Hepatocyte (in vitro differentiated cells): ENCODE results near the gene SCTR. TPM values are rescaled to one million over a fixed set of nuclear protein-coding genes. Genes with fewer than 3 reads are reported as not detected.

Experiments used
- DNase-seq: peaks from one replicate; pipeline ENCODE4 v3.0.0-alpha.2; 2016; ENCODE audit warnings: low spot score
- H2AFZ ChIP-seq: fragments of 200-600 bp; sonication (generic); 2 replicates; pipeline ENCODE4 v1.6.0; 2016; ENCODE audit warnings: antibody characterized with exemption, mild to moderate bottlenecking
- H3K27ac ChIP-seq: fragments of 200-600 bp; sonication (generic); 2 replicates; pipeline ENCODE4 v1.5.1; 2016; ENCODE audit warnings: mild to moderate bottlenecking
- H3K27me3 ChIP-seq: fragments of 200-600 bp; sonication (generic); 2 replicates; pipeline ENCODE4 v1.6.1; 2016
- H3K36me3 ChIP-seq: fragments of 200-600 bp; sonication (generic); replicated peaks from 2 replicates; pipeline ENCODE4 v1.5.1; 2016; ENCODE audit warnings: low read depth; ENCODE audit not compliant: insufficient read depth
- H3K4me1 ChIP-seq: fragments of 200-600 bp; sonication (generic); 2 replicates; pipeline ENCODE4 v1.5.1; 2016; ENCODE audit warnings: mild to moderate bottlenecking, moderate library complexity; ENCODE audit not compliant: insufficient read depth
- H3K4me2 ChIP-seq: fragments of 200-600 bp; sonication (generic); 2 replicates; pipeline ENCODE4 v1.6.0; 2016
- H3K4me3 ChIP-seq: fragments of 200-600 bp; sonication (generic); 2 replicates; pipeline ENCODE4 v1.5.1; 2016; ENCODE audit warnings: mild to moderate bottlenecking
- H3K79me2 ChIP-seq: fragments of 200-600 bp; sonication (generic); 2 replicates; pipeline ENCODE4 v1.6.0; 2017; ENCODE audit warnings: mild to moderate bottlenecking
- H3K9me2 ChIP-seq: fragments of 200-600 bp; sonication (generic); replicated peaks from 2 replicates; pipeline ENCODE4 v1.6.0; 2017; ENCODE audit warnings: mild to moderate bottlenecking; ENCODE audit not compliant: insufficient read depth
- H3K9me3 ChIP-seq: fragments of 200-600 bp; sonication (generic); 2 replicates; pipeline ENCODE4 v1.5.1; 2016; ENCODE audit warnings: low read depth, mild to moderate bottlenecking
- H4K20me1 ChIP-seq: fragments of 200-600 bp; sonication (generic); 2 replicates; pipeline ENCODE4 v1.6.0; 2016; ENCODE audit warnings: mild to moderate bottlenecking; ENCODE audit not compliant: insufficient read depth, poor library complexity, severe bottlenecking
- EZH2 ChIP-seq: fragments of 200-600 bp; sonication (generic); IDR thresholded peaks from 2 replicates; pipeline ENCODE4 v1.6.1; 2016; ENCODE audit warnings: antibody characterized with exemption, mild to moderate bottlenecking, borderline replicate concordance
- EZH2phosphoT487 ChIP-seq: fragments of 200-600 bp; sonication (generic); IDR thresholded peaks from one replicate; pipeline ENCODE4 v1.6.1; 2018; ENCODE audit warnings: antibody characterized with exemption, mild to moderate bottlenecking, low read depth, moderate library complexity; ENCODE audit not compliant: unreplicated experiment, severe bottlenecking
- WGBS: methylation state at CpG from one replicate; pipeline ENCODE4 v1.1.6; 2016; ENCODE audit warnings: low lambda C conversion rate; ENCODE audit errors: missing lambda C conversion rate; 5-methylcytosine and 5-hydroxymethylcytosine counted together
- polyA plus RNA-seq: library from polyadenylated mRNA; unstranded; fragments of >200 nt; fragmentation: Nextera tagmentation; extraction: Ambion mirVana; gene quantifications from 2 replicates; pipeline ENCODE4 v1.2.1, GENCODE V29; 2016
- total RNA-seq: library from RNA; depleted of rRNA; stranded (reverse); fragments of >200 nt; gene quantifications from 2 replicates; pipeline ENCODE4 v1.2.3, GENCODE V29; 2014
- TF ChIP-seq, protein P1 (sequence below): fragments of 200-600 bp; sonication (generic); IDR thresholded peaks from 2 replicates; pipeline ENCODE4 v1.5.1; 2016; ENCODE audit warnings: antibody characterized with exemption, mild to moderate bottlenecking; ENCODE audit not compliant: poor library complexity

Gene SCTR
- total and polyA plus RNA-seq, 2 experiments from 2014 or later: 1.7 to 4.3 TPM

DNA sequence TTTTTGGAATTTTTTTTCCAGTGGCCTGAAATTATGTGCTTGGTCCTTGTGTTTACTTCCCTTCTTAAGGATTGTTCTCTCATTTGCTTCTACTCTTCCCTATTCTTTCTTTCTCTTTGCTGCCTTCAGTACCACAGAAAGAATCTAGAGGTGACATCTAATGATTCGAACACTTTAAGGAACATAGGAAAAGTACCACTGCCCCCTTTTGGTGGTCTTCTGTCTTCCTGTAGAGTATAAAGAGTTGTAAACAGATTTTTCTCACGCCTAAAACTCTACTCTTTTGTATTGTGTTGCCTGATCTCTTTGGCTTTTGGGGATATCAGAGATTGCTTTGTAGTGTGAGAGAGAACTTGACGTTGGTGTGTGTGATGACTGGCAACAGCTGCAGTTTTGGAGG is 7.0 kb upstream of the SCTR start:
- Histone ChIP-seq H4K20me1 (no peaks in the 10 kb centered on the region), H3K4me2 (no peak overlapping the region), H3K36me3 (no peaks in the 10 kb centered on the region), H2AFZ (no peak overlapping the region), H3K9me2 (no peaks in the 10 kb centered on the region), H3K4me1 (no peaks in the 10 kb centered on the region), H3K4me3 (no peak overlapping the region), H3K27me3 (no peaks in the 10 kb centered on the region), H3K9me3 (peaks cover 11% of the 10 kb centered on the region), H3K79me2 (no peaks in the 10 kb centered on the region), H3K27ac (no peak overlapping the region)
- 57% methylated on average over 3 of the region's 3 CpGs for WGBS
- TF ChIP-seq, protein P1, sequence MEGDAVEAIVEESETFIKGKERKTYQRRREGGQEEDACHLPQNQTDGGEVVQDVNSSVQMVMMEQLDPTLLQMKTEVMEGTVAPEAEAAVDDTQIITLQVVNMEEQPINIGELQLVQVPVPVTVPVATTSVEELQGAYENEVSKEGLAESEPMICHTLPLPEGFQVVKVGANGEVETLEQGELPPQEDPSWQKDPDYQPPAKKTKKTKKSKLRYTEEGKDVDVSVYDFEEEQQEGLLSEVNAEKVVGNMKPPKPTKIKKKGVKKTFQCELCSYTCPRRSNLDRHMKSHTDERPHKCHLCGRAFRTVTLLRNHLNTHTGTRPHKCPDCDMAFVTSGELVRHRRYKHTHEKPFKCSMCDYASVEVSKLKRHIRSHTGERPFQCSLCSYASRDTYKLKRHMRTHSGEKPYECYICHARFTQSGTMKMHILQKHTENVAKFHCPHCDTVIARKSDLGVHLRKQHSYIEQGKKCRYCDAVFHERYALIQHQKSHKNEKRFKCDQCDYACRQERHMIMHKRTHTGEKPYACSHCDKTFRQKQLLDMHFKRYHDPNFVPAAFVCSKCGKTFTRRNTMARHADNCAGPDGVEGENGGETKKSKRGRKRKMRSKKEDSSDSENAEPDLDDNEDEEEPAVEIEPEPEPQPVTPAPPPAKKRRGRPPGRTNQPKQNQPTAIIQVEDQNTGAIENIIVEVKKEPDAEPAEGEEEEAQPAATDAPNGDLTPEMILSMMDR: peak; percentile 2
- TF ChIP-seq EZH2 (no peak), EZH2phosphoT487 (no peak)
- no peak for DNase-seq

DNA sequence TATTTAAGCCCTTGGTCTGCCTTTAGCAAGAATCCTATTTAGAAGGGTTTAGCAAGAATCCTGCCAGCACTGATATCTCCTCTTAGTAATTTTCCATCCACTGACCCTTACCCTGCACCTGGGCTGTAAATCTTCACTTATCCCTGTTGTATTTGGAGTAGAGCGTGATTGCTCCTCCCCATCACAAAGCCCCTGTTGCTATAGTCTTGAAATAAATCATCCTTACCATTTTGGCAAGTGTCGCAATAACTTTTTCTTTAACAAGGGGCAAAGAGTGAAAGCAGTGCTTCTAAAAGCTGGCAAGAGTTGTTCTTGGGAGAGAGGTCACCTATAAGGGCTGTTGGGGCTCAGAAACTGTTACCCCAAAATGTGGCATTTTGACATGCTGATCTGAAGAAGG is 3.7 kb upstream of the SCTR start:
- Histone ChIP-seq H3K27me3 (peaks cover 27% of the 10 kb centered on the region), H3K4me3 (no peak overlapping the region), H4K20me1 (no peaks in the 10 kb centered on the region), H2AFZ (no peak overlapping the region), H3K4me1 (no peaks in the 10 kb centered on the region), H3K36me3 (no peaks in the 10 kb centered on the region), H3K79me2 (no peaks in the 10 kb centered on the region), H3K9me2 (no peaks in the 10 kb centered on the region), H3K4me2 (no peak overlapping the region), H3K27ac (peak overlapping the region; percentile 13), H3K9me3 (peaks cover 9% of the 10 kb centered on the region)
- DNase-seq: no peak
- 56% methylated on average over 2 of the region's 2 CpGs for WGBS
- TF ChIP-seq EZH2phosphoT487 (no peak), EZH2 (no peak)

DNA sequence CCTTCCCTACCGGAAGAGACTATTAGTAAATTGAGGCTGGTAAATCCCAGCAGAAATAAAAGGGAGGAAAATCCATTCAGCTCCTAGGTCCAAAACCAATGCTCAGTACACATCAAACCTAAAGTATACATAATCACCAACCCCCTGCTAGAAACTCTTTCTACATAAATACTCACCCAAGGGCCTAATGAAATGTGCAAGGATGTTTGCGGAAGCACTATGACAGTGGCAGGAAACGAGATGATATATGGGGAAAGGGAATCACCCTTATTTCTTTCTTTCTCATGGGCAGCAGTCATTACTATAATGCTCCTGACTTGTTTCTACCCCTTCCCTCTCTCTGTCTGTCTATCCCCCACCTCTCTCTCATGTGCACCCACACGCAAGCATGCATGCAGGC is 1.3 kb upstream of the SCTR start:
- no peaks in the 10 kb centered on the region for H3K79me2 ChIP-seq
- H3K9me2 ChIP-seq: no peaks in the 10 kb centered on the region
- H4K20me1 ChIP-seq: no peaks in the 10 kb centered on the region
- no peaks in the 10 kb centered on the region for H3K9me3 ChIP-seq
- peaks cover 37% of the 10 kb centered on the region for H3K27me3 ChIP-seq
- no peaks in the 10 kb centered on the region for H3K36me3 ChIP-seq
- no peaks in the 10 kb centered on the region for H3K4me1 ChIP-seq
- no peak overlapping the region for H3K4me3 ChIP-seq
- TF ChIP-seq, protein P1: no peak
- TF ChIP-seq EZH2 (no peak), EZH2phosphoT487 (no peak)
- no peak overlapping the region for H2AFZ ChIP-seq
- WGBS: 86% methylated on average over 4 of the region's 4 CpGs
- H3K27ac ChIP-seq: no peak overlapping the region
- H3K4me2 ChIP-seq: no peak overlapping the region
- DNase-seq: no peak

DNA sequence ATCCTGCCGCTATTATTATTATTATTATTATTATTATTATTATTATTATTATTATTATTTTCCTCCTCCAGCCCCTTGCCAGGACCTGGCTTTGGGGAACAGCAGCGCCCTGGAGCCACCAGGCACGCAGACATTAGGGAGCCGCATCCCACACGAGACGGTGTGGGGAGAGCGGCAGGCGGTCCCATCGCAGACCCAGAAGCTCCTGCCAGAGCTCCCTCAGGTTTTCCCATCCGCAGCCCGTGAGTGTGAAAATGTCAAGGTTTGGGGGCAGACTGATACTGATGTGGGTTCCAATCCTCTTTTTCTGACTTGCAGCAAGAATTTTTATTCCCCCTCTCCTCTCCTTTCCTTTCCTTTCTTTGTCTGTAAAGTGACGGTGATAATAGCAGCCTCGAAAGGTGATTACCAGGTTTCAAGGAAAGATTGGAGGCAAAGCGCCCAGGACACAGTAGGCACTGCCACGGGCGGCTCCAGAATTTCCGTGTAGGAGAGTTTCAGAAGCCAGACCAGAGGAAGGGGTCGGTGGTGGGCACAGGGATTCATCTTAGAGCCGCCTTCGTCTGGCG is 816 bp downstream of the SCTR start:
- peaks cover 37% of the 10 kb centered on the region for H3K27me3 ChIP-seq
- WGBS: 8% methylated on average over 21 of the region's 21 CpGs
- no peaks in the 10 kb centered on the region for H3K9me2 ChIP-seq
- H4K20me1 ChIP-seq: no peaks in the 10 kb centered on the region
- TF ChIP-seq, protein P1: no peak
- peak; percentile 41 for TF ChIP-seq EZH2phosphoT487
- DNase-seq: no peak
- H3K4me1 ChIP-seq: no peaks in the 10 kb centered on the region
- H3K36me3 ChIP-seq: no peaks in the 10 kb centered on the region
- H2AFZ ChIP-seq: peak overlapping the region; percentile 20
- no peaks in the 10 kb centered on the region for H3K9me3 ChIP-seq
- H3K4me3 ChIP-seq: peak overlapping the region; percentile 14
- no peak overlapping the region for H3K27ac ChIP-seq
- H3K79me2 ChIP-seq: no peaks in the 10 kb centered on the region
- peak overlapping the region; percentile 75 for H3K4me2 ChIP-seq
